SK-N-SH treated with all-trans-retinoic acid at 6 μM for 48 hours (cell line): ENCODE results near the gene COIL.

ENCODE experiments used
- ATAC-seq: fragments of 200-7000 bp; cut with Tn5 transposase; 3 replicates; pipeline ENCODE4 v1.9.1; 2020; ENCODE audit warnings: mild to moderate bottlenecking, moderate library complexity
- ARNTL ChIP-seq: fragments of 450-650 bp; formaldehyde crosslinking; IDR thresholded peaks from 2 replicates; pipeline ENCODE4 v1.5.0; 2020; ENCODE audit warnings: low read depth, mild to moderate bottlenecking, moderate library complexity, borderline replicate concordance
- BACH2 ChIP-seq: fragments of 250-450 bp; sonication (Bioruptor Pico); IDR thresholded peaks from 2 replicates; pipeline ENCODE4 v1.9.0; 2021; ENCODE audit warnings: mild to moderate bottlenecking, borderline replicate concordance
- CSDC2 ChIP-seq: fragments of 250-450 bp; sonication (Bioruptor Pico); IDR thresholded peaks from 2 replicates; pipeline ENCODE4 v1.5.0; 2020; ENCODE audit warnings: mild to moderate bottlenecking, moderate library complexity
- ESRRG ChIP-seq: fragments of 250-450 bp; sonication (Bioruptor Pico); IDR thresholded peaks from 2 replicates; pipeline ENCODE4 v1.6.1; 2021; ENCODE audit warnings: mild to moderate bottlenecking
- GLIS3 ChIP-seq: fragments of 250-450 bp; sonication (Bioruptor Pico); IDR thresholded peaks from 2 replicates; pipeline ENCODE4 v1.5.0; 2020; ENCODE audit warnings: mild to moderate bottlenecking, moderate library complexity
- ISL1 ChIP-seq: fragments of 250-450 bp; sonication (Bioruptor Pico); IDR thresholded peaks from 2 replicates; pipeline ENCODE4 v2.1.2; 2022; ENCODE audit warnings: mild to moderate bottlenecking, moderate library complexity
- OSR1 ChIP-seq: fragments of 250-450 bp; sonication (Bioruptor Pico); IDR thresholded peaks from 2 replicates; pipeline ENCODE4 v1.8.0; 2022; ENCODE audit warnings: moderate library complexity, mild to moderate bottlenecking, inconsistent platforms
- PPARA ChIP-seq: fragments of 250-450 bp; sonication (Bioruptor Pico); IDR thresholded peaks from 2 replicates; pipeline ENCODE4 v1.5.0; 2020; ENCODE audit warnings: mild to moderate bottlenecking, borderline replicate concordance
- RARB ChIP-seq: fragments of 250-450 bp; sonication (Bioruptor Pico); IDR thresholded peaks from 2 replicates; pipeline ENCODE4 v1.8.0; 2021; ENCODE audit warnings: mild to moderate bottlenecking, moderate library complexity
- TOX ChIP-seq: fragments of 250-450 bp; sonication (Bioruptor Pico); IDR thresholded peaks from 2 replicates; pipeline ENCODE4 v1.8.0; 2021; ENCODE audit warnings: mild to moderate bottlenecking, moderate library complexity, borderline replicate concordance
- ZC3H10 ChIP-seq: fragments of 250-450 bp; sonication (Bioruptor Pico); IDR thresholded peaks from 2 replicates; pipeline ENCODE4 v1.5.1; 2021; ENCODE audit warnings: mild to moderate bottlenecking, moderate library complexity
- ZFP3 ChIP-seq: fragments of 250-450 bp; sonication (Bioruptor Pico); IDR thresholded peaks from 2 replicates; pipeline ENCODE4 v1.5.0; 2020; ENCODE audit warnings: mild to moderate bottlenecking, moderate library complexity
- ZFP30 ChIP-seq: fragments of 450-650 bp; formaldehyde crosslinking; IDR thresholded peaks from 2 replicates; pipeline ENCODE4 v1.5.0; 2022; ENCODE audit warnings: mild to moderate bottlenecking, moderate library complexity
- ZNF70 ChIP-seq: fragments of 450-650 bp; formaldehyde crosslinking; IDR thresholded peaks from 2 replicates; pipeline ENCODE4 v1.5.0; 2020; ENCODE audit warnings: mild to moderate bottlenecking, moderate library complexity
- ZNF8 ChIP-seq: fragments of 450-650 bp; formaldehyde crosslinking; IDR thresholded peaks from 2 replicates; pipeline ENCODE4 v1.5.0; 2020; ENCODE audit warnings: mild to moderate bottlenecking, moderate library complexity
- TF ChIP-seq, protein P1 (sequence below): fragments of 250-450 bp; sonication (Bioruptor Pico); IDR thresholded peaks from 2 replicates; pipeline ENCODE4 v1.5.1; 2021; ENCODE audit warnings: mild to moderate bottlenecking, moderate library complexity
- TF ChIP-seq, protein P2 (sequence below): fragments of 250-450 bp; sonication (Bioruptor Pico); IDR thresholded peaks from 2 replicates; pipeline ENCODE4 v1.8.0; 2020; ENCODE audit warnings: mild to moderate bottlenecking, moderate library complexity, borderline replicate concordance
- TF ChIP-seq, protein P3 (sequence below): fragments of 250-450 bp; sonication (Bioruptor Pico); IDR thresholded peaks from 2 replicates; pipeline ENCODE4 v1.5.0; 2020; ENCODE audit warnings: mild to moderate bottlenecking, moderate library complexity
- TF ChIP-seq, protein P4 (sequence below): fragments of 250-450 bp; sonication (Bioruptor Pico); IDR thresholded peaks from 2 replicates; pipeline ENCODE4 v1.8.0; 2021; ENCODE audit warnings: low read depth, mild to moderate bottlenecking, moderate library complexity, borderline replicate concordance
- TF ChIP-seq, protein P5 (sequence below): fragments of 250-450 bp; sonication (Bioruptor Pico); IDR thresholded peaks from 2 replicates; pipeline ENCODE4 v1.5.1; 2020; ENCODE audit warnings: low read depth, mild to moderate bottlenecking, moderate library complexity

Gene COIL

DNA sequence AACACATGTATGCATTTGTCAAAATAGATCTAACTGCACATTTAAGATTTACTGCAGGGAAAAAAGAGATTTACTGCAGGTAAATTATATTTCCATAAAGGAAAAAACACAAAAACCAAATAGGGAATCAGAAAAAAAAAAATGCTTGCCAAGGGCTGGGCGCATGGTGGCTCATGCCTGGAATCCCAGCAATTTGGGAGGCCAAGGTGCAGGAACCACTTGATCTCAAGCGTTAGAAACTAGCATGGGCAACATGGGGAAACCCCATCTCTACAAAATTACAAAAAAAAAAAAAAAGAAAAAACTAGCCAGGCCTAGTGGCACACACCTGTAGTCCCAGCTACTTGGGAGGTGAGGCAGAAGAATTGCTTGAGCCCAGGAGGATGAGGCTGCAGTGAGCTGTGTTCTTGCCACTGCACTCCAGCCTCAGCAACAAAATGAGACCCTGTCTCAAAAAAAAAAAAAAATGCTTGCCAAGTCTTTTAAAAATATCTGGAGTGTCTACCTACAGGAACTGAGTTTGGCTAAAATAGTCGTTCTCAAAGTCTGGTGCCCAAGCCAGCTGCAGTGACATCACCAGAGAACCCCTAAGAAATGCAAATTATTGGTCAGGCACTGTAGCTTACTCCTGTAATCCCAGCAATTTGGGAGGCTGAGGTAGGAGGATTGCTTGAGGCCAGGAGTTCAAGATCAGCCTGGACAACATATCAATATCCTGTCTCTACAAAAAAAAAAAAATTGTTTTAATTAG, 64.5 kb downstream of the COIL start:
- ATAC-seq: no peak; the same call in 2 of the 3 replicates
- TF ChIP-seq, protein P1, sequence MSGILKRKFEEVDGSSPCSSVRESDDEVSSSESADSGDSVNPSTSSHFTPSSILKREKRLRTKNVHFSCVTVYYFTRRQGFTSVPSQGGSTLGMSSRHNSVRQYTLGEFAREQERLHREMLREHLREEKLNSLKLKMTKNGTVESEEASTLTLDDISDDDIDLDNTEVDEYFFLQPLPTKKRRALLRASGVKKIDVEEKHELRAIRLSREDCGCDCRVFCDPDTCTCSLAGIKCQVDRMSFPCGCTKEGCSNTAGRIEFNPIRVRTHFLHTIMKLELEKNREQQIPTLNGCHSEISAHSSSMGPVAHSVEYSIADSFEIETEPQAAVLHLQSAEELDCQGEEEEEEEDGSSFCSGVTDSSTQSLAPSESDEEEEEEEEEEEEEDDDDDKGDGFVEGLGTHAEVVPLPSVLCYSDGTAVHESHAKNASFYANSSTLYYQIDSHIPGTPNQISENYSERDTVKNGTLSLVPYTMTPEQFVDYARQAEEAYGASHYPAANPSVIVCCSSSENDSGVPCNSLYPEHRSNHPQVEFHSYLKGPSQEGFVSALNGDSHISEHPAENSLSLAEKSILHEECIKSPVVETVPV (CRISPR knock-in tag): no peak
- TF ChIP-seq, protein P2, sequence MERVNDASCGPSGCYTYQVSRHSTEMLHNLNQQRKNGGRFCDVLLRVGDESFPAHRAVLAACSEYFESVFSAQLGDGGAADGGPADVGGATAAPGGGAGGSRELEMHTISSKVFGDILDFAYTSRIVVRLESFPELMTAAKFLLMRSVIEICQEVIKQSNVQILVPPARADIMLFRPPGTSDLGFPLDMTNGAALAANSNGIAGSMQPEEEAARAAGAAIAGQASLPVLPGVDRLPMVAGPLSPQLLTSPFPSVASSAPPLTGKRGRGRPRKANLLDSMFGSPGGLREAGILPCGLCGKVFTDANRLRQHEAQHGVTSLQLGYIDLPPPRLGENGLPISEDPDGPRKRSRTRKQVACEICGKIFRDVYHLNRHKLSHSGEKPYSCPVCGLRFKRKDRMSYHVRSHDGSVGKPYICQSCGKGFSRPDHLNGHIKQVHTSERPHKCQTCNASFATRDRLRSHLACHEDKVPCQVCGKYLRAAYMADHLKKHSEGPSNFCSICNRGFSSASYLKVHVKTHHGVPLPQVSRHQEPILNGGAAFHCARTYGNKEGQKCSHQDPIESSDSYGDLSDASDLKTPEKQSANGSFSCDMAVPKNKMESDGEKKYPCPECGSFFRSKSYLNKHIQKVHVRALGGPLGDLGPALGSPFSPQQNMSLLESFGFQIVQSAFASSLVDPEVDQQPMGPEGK: no peak
- TF ChIP-seq ARNTL (CRISPR knock-in tag): no peak
- TF ChIP-seq ESRRG (CRISPR knock-in tag): no peak
- TF ChIP-seq ISL1 (CRISPR knock-in tag): no peak
- TF ChIP-seq RARB (CRISPR knock-in tag): no peak
- TF ChIP-seq CSDC2 (CRISPR knock-in tag): no peak
- no peak for TF ChIP-seq ZFP3 (CRISPR knock-in tag)
- TF ChIP-seq, protein P3, sequence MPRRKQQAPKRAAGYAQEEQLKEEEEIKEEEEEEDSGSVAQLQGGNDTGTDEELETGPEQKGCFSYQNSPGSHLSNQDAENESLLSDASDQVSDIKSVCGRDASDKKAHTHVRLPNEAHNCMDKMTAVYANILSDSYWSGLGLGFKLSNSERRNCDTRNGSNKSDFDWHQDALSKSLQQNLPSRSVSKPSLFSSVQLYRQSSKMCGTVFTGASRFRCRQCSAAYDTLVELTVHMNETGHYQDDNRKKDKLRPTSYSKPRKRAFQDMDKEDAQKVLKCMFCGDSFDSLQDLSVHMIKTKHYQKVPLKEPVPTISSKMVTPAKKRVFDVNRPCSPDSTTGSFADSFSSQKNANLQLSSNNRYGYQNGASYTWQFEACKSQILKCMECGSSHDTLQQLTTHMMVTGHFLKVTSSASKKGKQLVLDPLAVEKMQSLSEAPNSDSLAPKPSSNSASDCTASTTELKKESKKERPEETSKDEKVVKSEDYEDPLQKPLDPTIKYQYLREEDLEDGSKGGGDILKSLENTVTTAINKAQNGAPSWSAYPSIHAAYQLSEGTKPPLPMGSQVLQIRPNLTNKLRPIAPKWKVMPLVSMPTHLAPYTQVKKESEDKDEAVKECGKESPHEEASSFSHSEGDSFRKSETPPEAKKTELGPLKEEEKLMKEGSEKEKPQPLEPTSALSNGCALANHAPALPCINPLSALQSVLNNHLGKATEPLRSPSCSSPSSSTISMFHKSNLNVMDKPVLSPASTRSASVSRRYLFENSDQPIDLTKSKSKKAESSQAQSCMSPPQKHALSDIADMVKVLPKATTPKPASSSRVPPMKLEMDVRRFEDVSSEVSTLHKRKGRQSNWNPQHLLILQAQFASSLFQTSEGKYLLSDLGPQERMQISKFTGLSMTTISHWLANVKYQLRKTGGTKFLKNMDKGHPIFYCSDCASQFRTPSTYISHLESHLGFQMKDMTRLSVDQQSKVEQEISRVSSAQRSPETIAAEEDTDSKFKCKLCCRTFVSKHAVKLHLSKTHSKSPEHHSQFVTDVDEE (CRISPR knock-in tag): no peak
- TF ChIP-seq, protein P4, sequence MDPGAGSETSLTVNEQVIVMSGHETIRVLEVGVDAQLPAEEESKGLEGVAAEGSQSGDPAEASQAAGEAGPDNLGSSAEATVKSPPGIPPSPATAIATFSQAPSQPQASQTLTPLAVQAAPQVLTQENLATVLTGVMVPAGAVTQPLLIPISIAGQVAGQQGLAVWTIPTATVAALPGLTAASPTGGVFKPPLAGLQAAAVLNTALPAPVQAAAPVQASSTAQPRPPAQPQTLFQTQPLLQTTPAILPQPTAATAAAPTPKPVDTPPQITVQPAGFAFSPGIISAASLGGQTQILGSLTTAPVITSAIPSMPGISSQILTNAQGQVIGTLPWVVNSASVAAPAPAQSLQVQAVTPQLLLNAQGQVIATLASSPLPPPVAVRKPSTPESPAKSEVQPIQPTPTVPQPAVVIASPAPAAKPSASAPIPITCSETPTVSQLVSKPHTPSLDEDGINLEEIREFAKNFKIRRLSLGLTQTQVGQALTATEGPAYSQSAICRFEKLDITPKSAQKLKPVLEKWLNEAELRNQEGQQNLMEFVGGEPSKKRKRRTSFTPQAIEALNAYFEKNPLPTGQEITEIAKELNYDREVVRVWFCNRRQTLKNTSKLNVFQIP: no peak
- no peak for TF ChIP-seq OSR1 (CRISPR knock-in tag)
- no peak for TF ChIP-seq ZNF70 (CRISPR knock-in tag)
- TF ChIP-seq, protein P5, sequence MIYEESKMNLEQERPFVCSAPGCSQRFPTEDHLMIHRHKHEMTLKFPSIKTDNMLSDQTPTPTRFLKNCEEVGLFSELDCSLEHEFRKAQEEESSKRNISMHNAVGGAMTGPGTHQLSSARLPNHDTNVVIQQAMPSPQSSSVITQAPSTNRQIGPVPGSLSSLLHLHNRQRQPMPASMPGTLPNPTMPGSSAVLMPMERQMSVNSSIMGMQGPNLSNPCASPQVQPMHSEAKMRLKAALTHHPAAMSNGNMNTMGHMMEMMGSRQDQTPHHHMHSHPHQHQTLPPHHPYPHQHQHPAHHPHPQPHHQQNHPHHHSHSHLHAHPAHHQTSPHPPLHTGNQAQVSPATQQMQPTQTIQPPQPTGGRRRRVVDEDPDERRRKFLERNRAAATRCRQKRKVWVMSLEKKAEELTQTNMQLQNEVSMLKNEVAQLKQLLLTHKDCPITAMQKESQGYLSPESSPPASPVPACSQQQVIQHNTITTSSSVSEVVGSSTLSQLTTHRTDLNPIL (CRISPR knock-in tag): no peak
- no peak for TF ChIP-seq PPARA (CRISPR knock-in tag)
- TF ChIP-seq ZNF8 (CRISPR knock-in tag): no peak
- TF ChIP-seq, all 23 proteins: peak for 0

DNA sequence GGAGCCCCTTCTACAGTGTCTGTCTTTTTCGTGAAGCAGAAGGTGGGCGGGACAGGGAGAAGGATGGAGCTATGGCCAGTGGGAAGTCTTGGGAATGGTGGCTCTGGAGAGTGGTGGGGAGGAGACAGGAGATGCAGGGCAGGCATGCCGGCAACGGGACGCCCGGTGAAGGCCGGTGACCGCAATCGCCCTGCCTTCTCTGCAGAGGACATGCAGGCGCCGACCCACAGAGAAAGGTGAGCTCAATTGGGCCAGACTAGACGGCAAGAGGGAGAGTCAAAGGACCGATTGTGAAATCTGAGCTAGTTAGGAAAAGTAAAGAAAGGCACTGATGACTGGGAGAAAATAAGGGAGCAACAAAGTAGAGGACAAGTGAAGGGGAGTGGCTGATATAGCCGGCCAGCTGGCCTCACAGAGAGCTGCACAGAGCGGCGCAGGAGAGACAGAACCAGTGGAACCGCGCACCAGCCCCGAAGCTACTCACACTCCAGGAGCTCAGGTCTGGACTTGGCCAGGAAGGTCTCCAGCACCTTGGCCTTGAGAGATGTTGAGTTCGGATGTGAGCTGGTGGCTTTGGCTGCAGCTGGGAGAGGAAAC, 65.9 kb downstream of the COIL start:
- TF ChIP-seq TOX (CRISPR knock-in tag): no peak
- no peak for TF ChIP-seq PPARA (CRISPR knock-in tag)
- no peak for TF ChIP-seq ZFP30 (CRISPR knock-in tag)
- TF ChIP-seq ZFP3 (CRISPR knock-in tag): no peak
- TF ChIP-seq, protein P3 (CRISPR knock-in tag): no peak
- TF ChIP-seq, protein P2: no peak
- no peak for TF ChIP-seq ESRRG (CRISPR knock-in tag)
- no peak for TF ChIP-seq ZC3H10
- TF ChIP-seq, protein P1 (CRISPR knock-in tag): no peak
- TF ChIP-seq BACH2 (CRISPR knock-in tag): no peak
- no peak for TF ChIP-seq ARNTL (CRISPR knock-in tag)
- no peak for TF ChIP-seq ISL1 (CRISPR knock-in tag)
- no peak for TF ChIP-seq GLIS3 (CRISPR knock-in tag)
- ATAC-seq: no peak
